Measurements from ENCODE around the gene CRELD1.

GRCh38 chr3:9928158-9928557 is 5.5 kb upstream of the CRELD1 start:
- TF ChIP-seq CTCF (IDR thresholded peaks at IDR 0.05) (no peak), POLR2A (IDR thresholded peaks at IDR 0.05) (no peak)

All from right lobe of liver (tissue), 4 donors.